HepG2 (cell line): Measurements from ENCODE around the gene SYT9. TPM values are rescaled to one million over a fixed set of nuclear protein-coding genes. Genes with fewer than 3 reads are reported as not detected.

Source experiments
- ATAC-seq: fragments of 200-7000 bp; cut with Tn5 transposase; 3 replicates; pipeline ENCODE4 v1.9.1; 2020; ENCODE audit warnings: mild to moderate bottlenecking, moderate library complexity
- BruUV-seq: library from RNA; stranded (reverse); fragments of 400-500 nt; replicated peaks from 2 replicates; lab custom pipeline; 2021; lab: Mats Ljungman, UMichigan
- CTCF ChIA-PET: fragments of 300-600 bp; formaldehyde crosslinking; extraction: SDS; loops from one replicate; lab custom pipeline; 2021; ENCODE audit warnings: low total read pairs, inconsistent platforms, low intra/inter-chr PET ratio; lab: Yijun Ruan, JAX
- POLR2A ChIA-PET: fragments of 350-600 bp; sonication (Branson Sonifier 250); formaldehyde crosslinking; loops from one replicate; lab custom pipeline; 2020; ENCODE audit warnings: antibody characterized with exemption, inconsistent platforms; lab: Yijun Ruan, JAX
- DNase-seq: peaks from one replicate; pipeline ENCODE4 v3.0.0-alpha.2; 2015; ENCODE audit warnings: low spot score
- FAIRE-seq: peaks from 3 replicates; lab custom pipeline; 2011; peaks lifted over from hg19 to GRCh38; lab: Jason Lieb, UNC
- H2AFZ ChIP-seq: one replicate; pipeline ENCODE4 v1.6.1; 2011; ENCODE audit warnings: low read length, inconsistent platforms
- H3K27ac ChIP-seq: fragments of 300-600 bp; 3 replicates; pipeline ENCODE4 v1.8.0; 2011; ENCODE audit warnings: mixed run types, mild to moderate bottlenecking, mixed read lengths, low read length, inconsistent platforms; ENCODE audit not compliant: insufficient read depth; ENCODE audit errors: extremely low read length
- H3K27me3 ChIP-seq, 2 experiments: fragments of 200-600 bp in 1 of 2; 2 replicates in 1 of 2; 3 replicates in 1 of 2; pipeline versions ENCODE4 v1.6.0 to v1.8.0; 2011; ENCODE audit warnings: low read length in 2 of 2, mild to moderate bottlenecking in 2 of 2, moderate library complexity in 2 of 2, inconsistent platforms in 1 of 2; ENCODE audit not compliant: insufficient read depth in 2 of 2, control insufficient read depth in 1 of 2
- H3K36me3 ChIP-seq, 2 experiments: fragments of 200-600 bp in 1 of 2; replicated peaks in 1 of 2; 2 replicates in 1 of 2; 3 replicates in 1 of 2; pipeline versions ENCODE4 v1.5.1 to v1.8.0; 2011; ENCODE audit warnings: low read length in 2 of 2, inconsistent platforms in 1 of 2; ENCODE audit not compliant: insufficient read depth in 2 of 2, control insufficient read depth in 1 of 2
- H3K4me1 ChIP-seq: 2 replicates; pipeline ENCODE4 v1.5.1; 2012; ENCODE audit warnings: low read length, inconsistent platforms; ENCODE audit not compliant: insufficient read depth
- H3K4me2 ChIP-seq: 2 replicates; pipeline ENCODE4 v1.6.0; 2011; ENCODE audit warnings: low read depth, low read length, inconsistent platforms
- H3K4me3 ChIP-seq, 3 experiments: fragments of 200-600 bp in 1 of 3; sonication (generic), shearing (Covaris generic) in 1 of 3; replicated peaks in 1 of 3; 2 replicates each; pipeline ENCODE4 v1.5.1; 2011 to 2016; ENCODE audit warnings: low read length in 3 of 3, inconsistent platforms in 2 of 3, low read depth in 2 of 3, mild to moderate bottlenecking in 2 of 3, control low read depth in 1 of 3, mixed read lengths in 1 of 3; ENCODE audit not compliant: insufficient read depth in 1 of 3
- H3K79me2 ChIP-seq: one replicate; pipeline ENCODE4 v1.6.1; 2011; ENCODE audit warnings: low read length, inconsistent platforms; ENCODE audit not compliant: insufficient read depth
- H3K9ac ChIP-seq: 2 replicates; pipeline ENCODE4 v1.6.0; 2011; ENCODE audit warnings: mild to moderate bottlenecking, low read depth, low read length, inconsistent platforms; ENCODE audit not compliant: insufficient read depth
- H3K9me3 ChIP-seq: 2 replicates; pipeline ENCODE4 v1.5.1; 2012; ENCODE audit warnings: mild to moderate bottlenecking, low read length
- H4K20me1 ChIP-seq: 2 replicates; pipeline ENCODE4 v1.6.0; 2011; ENCODE audit warnings: inconsistent platforms, mild to moderate bottlenecking, low read length, moderate library complexity; ENCODE audit not compliant: insufficient read depth
- ATF5 ChIP-seq: sonication (generic); formaldehyde crosslinking; IDR thresholded peaks from 2 replicates; pipeline ENCODE4 v1.4.0; 2020; ENCODE audit warnings: mild to moderate bottlenecking, low read depth, missing genetic modification reagents
- DBP ChIP-seq: sonication (generic); formaldehyde crosslinking; IDR thresholded peaks from 2 replicates; pipeline ENCODE4 v1.4.0; 2020; ENCODE audit warnings: missing genetic modification reagents; ENCODE audit errors: not compliant biosample characterization
- GATAD1 ChIP-seq: IDR thresholded peaks from 2 replicates; pipeline ENCODE4 v1.6.1; 2016; ENCODE audit warnings: missing genetic modification reagents, missing compliant biosample characterization
- HNF4G ChIP-seq, 2 experiments: sonication (generic) in 1 of 2; formaldehyde crosslinking in 1 of 2; IDR thresholded peaks; 2 replicates each; pipeline versions ENCODE4 v1.4.0 to v1.6.1; 2011 to 2020; ENCODE audit warnings: borderline replicate concordance in 2 of 2, low read depth in 2 of 2, mild to moderate bottlenecking in 2 of 2, low read length in 1 of 2, missing genetic modification reagents in 1 of 2, moderate library complexity in 1 of 2
- PAWR ChIP-seq: sonication (generic); formaldehyde crosslinking; IDR thresholded peaks from 2 replicates; pipeline ENCODE4 v1.4.0; 2020; ENCODE audit warnings: missing genetic modification reagents, mild to moderate bottlenecking, borderline replicate concordance
- XBP1 ChIP-seq: sonication (generic); formaldehyde crosslinking; IDR thresholded peaks from 2 replicates; pipeline ENCODE4 v1.5.0; 2020; ENCODE audit warnings: missing genetic modification reagents
- ZGPAT ChIP-seq: IDR thresholded peaks from 2 replicates; pipeline ENCODE4 v1.6.1; 2016; ENCODE audit warnings: mild to moderate bottlenecking
- ZNF235 ChIP-seq: sonication (generic); formaldehyde crosslinking; IDR thresholded peaks from 2 replicates; pipeline ENCODE4 v1.8.1; 2023; ENCODE audit warnings: mild to moderate bottlenecking, missing genetic modification reagents, borderline replicate concordance
- ZNF329 ChIP-seq: sonication (generic); formaldehyde crosslinking; IDR thresholded peaks from 2 replicates; pipeline ENCODE4 v1.9.0; 2021; ENCODE audit warnings: low read depth, mild to moderate bottlenecking, missing genetic modification reagents
- ZNF383 ChIP-seq: sonication (generic); formaldehyde crosslinking; IDR thresholded peaks from 2 replicates; pipeline ENCODE4 v1.4.0; 2020; ENCODE audit warnings: missing genetic modification reagents, mild to moderate bottlenecking, borderline replicate concordance
- ZNF430 ChIP-seq: sonication (generic); formaldehyde crosslinking; IDR thresholded peaks from 2 replicates; pipeline ENCODE4 v1.9.0; 2021; ENCODE audit warnings: mild to moderate bottlenecking, missing genetic modification reagents
- ZNF513 ChIP-seq: sonication (generic); formaldehyde crosslinking; conservative IDR thresholded peaks from 2 replicates; pipeline ENCODE4 v1.5.0; 2020; ENCODE audit warnings: missing genetic modification reagents
- ZNF768 ChIP-seq: sonication (generic); formaldehyde crosslinking; IDR thresholded peaks from 2 replicates; pipeline ENCODE4 v1.4.0; 2020; ENCODE audit warnings: missing genetic modification reagents
- ZNF782 ChIP-seq: sonication (generic); formaldehyde crosslinking; IDR thresholded peaks from 2 replicates; pipeline ENCODE4 v1.4.0; 2020; ENCODE audit warnings: missing genetic modification reagents, mild to moderate bottlenecking, borderline replicate concordance
- WGBS: methylation state at CpG from one replicate; pipeline ENCODE4 v1.1.6; 2017; ENCODE audit warnings: low lambda C conversion rate; 5-methylcytosine and 5-hydroxymethylcytosine counted together
- in situ Hi-C: cut with HindIII; loops from 2 replicates; pipeline ENCODE4 v1.10.0; 2017; ENCODE audit warnings: low pct_unique_long_range_greater_than_20kb; ENCODE audit not compliant: extremely low pct_ligation_motif_present
- intact Hi-C: fragments of 100-400 bp; cut with micrococcal nuclease; formaldehyde crosslinking; loops from one replicate; pipeline ENCODE4 v1.10.0; 2022; ENCODE audit not compliant: unreplicated experiment
- polyA plus RNA-seq, 8 experiments: library from polyadenylated mRNA; depleted of rRNA in 3 of 8; stranded (reverse) in 7 of 8; unstranded in 1 of 8; fragments of >200 nt; fragmentation: Illumina TruSeq in 4 of 8; extraction: Trizol in 4 of 8; gene quantifications; 2 replicates each; pipeline versions ENCODE4 v1.2.1 to v1.2.3, GENCODE V29; 2011 to 2016; ENCODE audit warnings: low read depth in 4 of 8, missing spikeins in 1 of 8, mixed read lengths in 1 of 8; ENCODE audit not compliant: insufficient read depth in 1 of 8
- total RNA-seq, 5 experiments: library from RNA; depleted of rRNA; stranded (reverse); fragments of >200 nt; fragmentation: Illumina TruSeq; extraction: Trizol; gene quantifications; 2 replicates each; pipeline ENCODE4 v1.2.3, GENCODE V29; 2016; ENCODE audit warnings: low read depth in 1 of 5
- TF ChIP-seq, protein P1 (sequence below): IDR thresholded peaks from 2 replicates; pipeline ENCODE4 v1.6.1; 2016; ENCODE audit warnings: control low read depth

The SYT9 gene
- total and polyA plus RNA-seq, 2 of the 13 experiments (the other 11 are each of a cell fraction or from before 2014, with no cell fraction given), result not detected

DNA sequence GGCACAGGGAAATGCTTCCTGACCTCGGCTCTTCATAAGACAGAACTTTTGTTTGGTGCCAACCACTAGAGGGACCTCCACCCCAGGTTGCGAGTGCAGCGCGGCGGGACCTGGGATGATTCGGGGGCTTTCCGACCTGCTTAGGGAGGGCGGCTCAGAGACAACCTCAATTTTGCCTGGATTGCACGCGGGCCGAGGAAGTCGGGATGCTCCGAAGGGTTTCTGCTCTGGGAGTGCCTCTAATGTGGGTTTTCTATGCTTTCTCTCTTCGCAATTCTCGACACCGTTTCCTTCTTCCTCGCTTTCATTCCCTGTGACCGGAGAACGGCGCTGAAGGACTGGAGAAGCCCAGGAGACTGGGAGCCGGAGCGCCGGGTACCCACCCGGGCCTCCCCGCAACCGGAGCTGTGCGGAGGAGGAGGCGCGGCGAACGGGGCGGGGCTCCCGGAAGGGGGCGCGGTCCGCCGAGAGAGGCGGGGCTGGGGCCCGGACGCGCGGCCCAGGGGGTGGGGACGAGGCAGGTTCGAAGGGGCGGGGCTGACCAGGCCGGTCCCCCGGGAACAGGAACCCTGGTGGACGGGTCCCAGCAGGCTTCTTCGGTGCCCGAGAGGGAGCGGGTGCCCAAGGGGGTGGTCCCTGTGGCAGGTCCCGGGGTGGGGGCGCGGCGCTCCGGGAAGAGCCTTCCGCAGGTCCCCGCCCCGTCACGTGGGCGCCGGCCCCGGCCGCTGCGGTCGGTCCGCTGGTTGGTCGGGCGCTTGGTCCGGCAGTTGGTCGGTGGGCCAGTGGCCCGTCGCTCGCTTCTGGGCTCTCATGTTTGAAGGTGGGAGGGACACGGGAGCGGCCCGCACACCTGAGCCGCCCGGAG lies 261.8 kb downstream of the SYT9 start, which contains the start of gene PPFIBP2:
PPFIBP2 (plus strand) TSS at position 766 of the 865 bp plus-strand sequence. CDS start 35,477 bp downstream, outside the sequence.
- CTCF ChIA-PET, result interaction anchor here (1.0 to 1.6 kb wide), 2 partner anchors 144 to 152 kb away, joined by 7 read pairs; no protein-coding TSS in a partner anchor
- Histone ChIP-seq H3K36me3 (no peaks in the 10 kb centered on the region), H3K79me2 (peaks cover 2% of the 10 kb centered on the region), H3K4me2 (peak within 1 kb of the TSS; percentile 92), H3K27me3 (no peaks in the 10 kb centered on the region; a peak in 2 of 5 replicates), H3K4me3 (peak within 1 kb of the TSS; percentile 65 to 93 (median 72)), H3K9ac (peak within 1 kb of the TSS; percentile 74), H2AFZ (peak within 1 kb of the TSS; percentile 85), H3K4me1 (peaks cover 48% of the 10 kb centered on the region), H3K9me3 (no peaks in the 10 kb centered on the region), H4K20me1 (no peaks in the 10 kb centered on the region), H3K27ac (peak within 1 kb of the TSS; percentile 62)
- in situ Hi-C loops, result no loop called here
- WGBS, result 2% methylated on average over 26 of the region's 79 CpGs
- POLR2A ChIA-PET, result interaction anchor here (3.3 kb wide), 1 partner anchor 12 kb away, joined by 22 read pairs; no protein-coding TSS in a partner anchor
- intact Hi-C loops, result loop anchor here (1.0 to 2.0 kb wide), 4 partner anchors 35 to 151 kb away; no protein-coding TSS in a partner anchor
- DNase-seq, result peak; percentile 58
- BruUV-seq, result no TSS peak
- peak; percentile 88 for ATAC-seq
- peak; percentile 30 for FAIRE-seq
- TF ChIP-seq XBP1 (CRISPR knock-in tag) (peak; percentile 26; the same call in 1 of the 2 replicates), ZNF782 (CRISPR knock-in tag) (0 out of 2 replicates have a peak, but pooled peaks have one; percentile 35), ZNF768 (CRISPR knock-in tag) (0 out of 2 replicates have a peak, but pooled peaks have one; percentile 29), ZNF235 (CRISPR knock-in tag) (peak; percentile 31; the same call in 1 of the 2 replicates), ZGPAT (peak; percentile 36; the same call in 1 of the 2 replicates), ZNF513 (no peak), ZNF329 (0 out of 2 replicates have a peak, but pooled peaks have one; percentile 35), ATF5 (CRISPR knock-in tag) (no peak), ZNF430 (CRISPR knock-in tag) (peak; percentile 73; the same call in 1 of the 2 replicates), PAWR (CRISPR knock-in tag) (no peak), DBP (CRISPR knock-in tag) (no peak), GATAD1 (CRISPR knock-in tag) (no peak), ZNF383 (peak; percentile 67; the same call in 1 of the 2 replicates), HNF4G (IDR thresholded peaks at IDR 0.05; ENCODE audit: borderline replicate concordance, low read depth, low read length) (no peak), HNF4G (CRISPR knock-in tag; IDR thresholded peaks at IDR 0.05; ENCODE audit: borderline replicate concordance, low read depth) (0 out of 2 replicates have a peak, but pooled peaks have one; percentile 25)
- TF ChIP-seq, protein P1, sequence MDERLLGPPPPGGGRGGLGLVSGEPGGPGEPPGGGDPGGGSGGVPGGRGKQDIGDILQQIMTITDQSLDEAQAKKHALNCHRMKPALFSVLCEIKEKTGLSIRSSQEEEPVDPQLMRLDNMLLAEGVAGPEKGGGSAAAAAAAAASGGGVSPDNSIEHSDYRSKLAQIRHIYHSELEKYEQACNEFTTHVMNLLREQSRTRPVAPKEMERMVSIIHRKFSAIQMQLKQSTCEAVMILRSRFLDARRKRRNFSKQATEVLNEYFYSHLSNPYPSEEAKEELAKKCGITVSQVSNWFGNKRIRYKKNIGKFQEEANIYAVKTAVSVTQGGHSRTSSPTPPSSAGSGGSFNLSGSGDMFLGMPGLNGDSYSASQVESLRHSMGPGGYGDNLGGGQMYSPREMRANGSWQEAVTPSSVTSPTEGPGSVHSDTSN (CRISPR knock-in tag), result no peak
